Activated naive CD4-positive, alpha-beta T cell treated with anti-CD3 and anti-CD28 coated beads for 36 hours (primary cell): ENCODE data around the gene FHAD1. TPM values are rescaled to one million over a fixed set of nuclear protein-coding genes. Genes with fewer than 3 reads are reported as not detected.

Experiments used
- CTCF ChIA-PET: fragments of 350-600 bp; sonication (Branson Sonifier 250); formaldehyde crosslinking; loops from one replicate; lab custom pipeline; 2021; ENCODE audit warnings: antibody characterized with exemption; lab: Charles Lee
- DNase-seq: peaks from one replicate; pipeline ENCODE4 v3.0.0-alpha.2; 2020
- H3K27ac Mint-ChIP-seq: one replicate; pipeline ENCODE4 v1.8.0; 2021; ENCODE audit warnings: mild to moderate bottlenecking, mixed read lengths
- H3K27me3 Mint-ChIP-seq: one replicate; pipeline ENCODE4 v1.8.0; 2021; ENCODE audit warnings: low read depth, mixed read lengths
- H3K36me3 Mint-ChIP-seq: one replicate; pipeline ENCODE4 v1.8.0; 2021; ENCODE audit warnings: low read depth, mixed read lengths
- H3K4me1 Mint-ChIP-seq: one replicate; pipeline ENCODE4 v1.8.0; 2021; ENCODE audit warnings: low read depth, mixed read lengths
- H3K4me3 Mint-ChIP-seq: one replicate; pipeline ENCODE4 v1.8.0; 2021; ENCODE audit warnings: mild to moderate bottlenecking, moderate library complexity, mixed read lengths
- H3K9me3 Mint-ChIP-seq: one replicate; pipeline ENCODE4 v1.8.0; 2021; ENCODE audit warnings: mixed read lengths
- intact Hi-C: fragments of 100-400 bp; cut with micrococcal nuclease; formaldehyde crosslinking; loops from one replicate; pipeline ENCODE4 v1.15.1; 2023
- total RNA-seq, 2 experiments: library from RNA; stranded (reverse); gene quantifications; one replicate each; pipeline ENCODE4 v1.2.3, GENCODE V29; 2021

FHAD1 gene
- total RNA-seq, 2 experiments from 2014 or later = 0.45 TPM; not detected in 1

- Mint-ChIP-seq H3K4me1 (no peaks in the 10 kb centered on the region), H3K27ac (no peak overlapping the region), H3K27me3 (peaks cover 2% of the 10 kb centered on the region), H3K4me3 (no peak overlapping the region), H3K9me3 (no peaks in the 10 kb centered on the region), H3K36me3 (no peaks in the 10 kb centered on the region)
- DNase-seq = no peak
- CTCF ChIA-PET = interaction anchor here (0.7 to 1.2 kb wide), 2 partner anchors 10 to 68 kb away, joined by 3 to 5 read pairs; no protein-coding TSS in a partner anchor
- intact Hi-C loops = no loop called here
These were observed 197.7 kb downstream of the FHAD1 start for GRCh38 chr1:15444468-15445389.

- Mint-ChIP-seq H3K27me3 (peaks cover 2% of the 10 kb centered on the region), H3K36me3 (no peaks in the 10 kb centered on the region)
These were observed 198.5 kb downstream of the FHAD1 start for GRCh38 chr1:15445390-15446122.

GRCh38 chr1:15446212-15446611 lies 199.2 kb downstream of the FHAD1 start:
- intact Hi-C loops = no loop called here
- Mint-ChIP-seq H3K9me3 (no peaks in the 10 kb centered on the region), H3K36me3 (no peaks in the 10 kb centered on the region), H3K27ac (no peak overlapping the region), H3K4me1 (no peaks in the 10 kb centered on the region), H3K27me3 (peaks cover 2% of the 10 kb centered on the region), H3K4me3 (no peak overlapping the region)
- CTCF ChIA-PET = no interaction called here
- DNase-seq = no peak

More at GRCh38 chr1:15445390-15446122, 198.5 kb downstream of the FHAD1 start:
- intact Hi-C loops = no loop called here
- DNase-seq = no peak
- CTCF ChIA-PET = no interaction called here
- no peak overlapping the region for H3K27ac Mint-ChIP-seq
- no peaks in the 10 kb centered on the region for H3K4me1 Mint-ChIP-seq
- H3K4me3 Mint-ChIP-seq = no peak overlapping the region
- no peaks in the 10 kb centered on the region for H3K9me3 Mint-ChIP-seq

Other genes starting within 250 kb of the FHAD1 start
- under 1 TPM; 0.14 to 0.15 TPM for gene TMEM51, start 93.5 kb upstream of the FHAD1 start, total RNA-seq
- 10 to 100 TPM; 35.0 to 36.0 TPM for gene EFHD2, start 162.7 kb downstream of the FHAD1 start, total RNA-seq
- gene CTRC, start 191.2 kb downstream of the FHAD1 start, total RNA-seq = not detected
- not detected for gene CELA2A, start 209.5 kb downstream of the FHAD1 start, total RNA-seq
- gene CELA2B, start 228.9 kb downstream of the FHAD1 start, total RNA-seq = not detected